T-helper 22 cell (primary cell): ENCODE measurements around the gene UBTD2.

Experiments
- DNase-seq: peaks from one replicate; pipeline ENCODE4 v3.0.0-alpha.2; 2020; ENCODE audit warnings: low read depth

The UBTD2 gene

DNA sequence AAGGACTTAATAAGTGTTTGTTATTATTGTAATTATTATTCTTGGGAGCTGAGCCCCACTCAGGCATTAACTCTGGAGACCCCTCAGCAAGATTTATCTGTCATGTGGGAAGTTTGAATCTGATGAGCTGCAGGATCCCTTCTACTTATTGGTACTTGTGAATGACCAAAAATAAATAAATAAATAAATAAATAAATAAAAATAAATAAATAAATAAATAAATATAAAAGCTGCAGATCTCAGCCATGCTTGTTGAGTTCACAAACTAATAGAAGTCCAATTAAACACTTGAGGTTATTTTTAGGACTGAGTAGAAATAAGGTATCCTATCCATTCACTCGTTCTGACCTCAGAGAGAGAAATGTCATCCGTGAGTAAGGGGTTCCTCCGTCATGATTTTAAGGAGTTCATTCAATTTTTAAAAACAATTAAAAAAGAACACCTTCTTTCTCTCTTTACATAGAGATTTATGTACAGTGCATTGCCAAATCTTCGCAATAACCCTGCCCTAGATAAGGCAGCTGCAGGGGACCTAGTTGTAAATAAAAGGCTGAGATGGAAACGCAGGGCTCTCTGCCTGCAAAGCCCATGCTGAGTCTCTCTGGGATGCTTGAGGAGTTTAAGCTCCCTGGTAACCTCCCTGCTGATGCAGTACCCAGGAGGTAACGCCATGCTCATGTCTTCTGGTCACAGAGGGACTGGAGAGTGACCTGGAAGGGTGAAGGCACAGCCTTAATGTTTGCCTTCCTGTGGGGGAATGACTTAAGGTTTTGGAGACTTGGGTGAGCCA lies 88.4 kb downstream of the UBTD2 start:
- no peak for DNase-seq

DNA sequence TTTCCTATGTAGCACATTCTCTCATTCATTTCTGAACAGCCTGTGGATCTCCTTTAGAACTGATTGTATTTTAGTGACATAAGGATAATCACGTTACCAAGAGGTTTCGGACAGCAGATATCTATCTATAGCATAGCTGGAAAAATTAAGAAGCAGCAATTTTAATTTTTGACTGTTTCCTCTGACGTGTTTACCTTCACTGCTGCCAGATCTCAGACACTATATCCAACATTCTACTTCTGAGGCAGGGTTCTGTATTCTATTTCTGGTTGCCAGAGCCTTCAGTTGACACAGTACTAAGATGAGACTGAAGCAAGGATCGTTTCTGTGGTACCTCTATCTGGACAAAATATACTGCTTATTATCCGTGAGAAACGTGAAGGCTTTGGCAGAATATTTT lies 89.7 kb downstream of the UBTD2 start, which contains the start of gene EFCAB9:
TSS of gene EFCAB9 (plus strand) at position 301 of the 400 bp plus-strand sequence. CDS start at position 302, 1 bp downstream.
- DNase-seq = no peak

DNA sequence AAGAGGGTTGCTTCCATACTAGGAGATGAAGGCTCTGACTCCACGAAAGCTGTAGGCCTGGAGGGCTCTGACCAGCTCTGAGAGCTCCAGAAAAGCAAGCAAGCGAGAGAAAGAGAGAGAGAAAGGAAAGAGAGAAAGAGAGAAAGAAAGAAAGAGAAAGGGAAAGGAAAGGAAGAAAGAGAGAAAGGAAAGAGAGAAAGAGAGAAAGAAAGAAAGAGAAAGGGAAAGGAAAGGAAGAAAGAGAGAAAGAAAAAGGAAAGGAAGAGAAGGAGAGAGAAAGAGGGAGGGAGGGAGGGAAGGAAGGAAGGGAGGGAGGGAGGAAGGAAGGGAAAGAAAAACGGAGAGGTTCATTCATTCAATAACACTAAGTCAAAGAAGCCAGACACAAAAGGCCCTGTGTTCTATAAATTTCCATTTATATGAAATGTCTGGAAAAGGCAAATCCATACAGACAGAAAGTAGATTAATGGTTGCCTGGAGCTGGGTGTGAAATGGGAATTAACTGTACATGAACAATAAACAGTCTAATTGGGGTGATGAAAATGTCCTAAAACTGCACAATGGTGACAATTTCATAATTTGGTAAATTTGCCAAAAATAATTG lies 93.8 kb downstream of the UBTD2 start:
- no peak for DNase-seq

- no peak for DNase-seq
Observed at GRCh38 chr5:172188893-172189692, 94.5 kb downstream of the UBTD2 start.

DNA sequence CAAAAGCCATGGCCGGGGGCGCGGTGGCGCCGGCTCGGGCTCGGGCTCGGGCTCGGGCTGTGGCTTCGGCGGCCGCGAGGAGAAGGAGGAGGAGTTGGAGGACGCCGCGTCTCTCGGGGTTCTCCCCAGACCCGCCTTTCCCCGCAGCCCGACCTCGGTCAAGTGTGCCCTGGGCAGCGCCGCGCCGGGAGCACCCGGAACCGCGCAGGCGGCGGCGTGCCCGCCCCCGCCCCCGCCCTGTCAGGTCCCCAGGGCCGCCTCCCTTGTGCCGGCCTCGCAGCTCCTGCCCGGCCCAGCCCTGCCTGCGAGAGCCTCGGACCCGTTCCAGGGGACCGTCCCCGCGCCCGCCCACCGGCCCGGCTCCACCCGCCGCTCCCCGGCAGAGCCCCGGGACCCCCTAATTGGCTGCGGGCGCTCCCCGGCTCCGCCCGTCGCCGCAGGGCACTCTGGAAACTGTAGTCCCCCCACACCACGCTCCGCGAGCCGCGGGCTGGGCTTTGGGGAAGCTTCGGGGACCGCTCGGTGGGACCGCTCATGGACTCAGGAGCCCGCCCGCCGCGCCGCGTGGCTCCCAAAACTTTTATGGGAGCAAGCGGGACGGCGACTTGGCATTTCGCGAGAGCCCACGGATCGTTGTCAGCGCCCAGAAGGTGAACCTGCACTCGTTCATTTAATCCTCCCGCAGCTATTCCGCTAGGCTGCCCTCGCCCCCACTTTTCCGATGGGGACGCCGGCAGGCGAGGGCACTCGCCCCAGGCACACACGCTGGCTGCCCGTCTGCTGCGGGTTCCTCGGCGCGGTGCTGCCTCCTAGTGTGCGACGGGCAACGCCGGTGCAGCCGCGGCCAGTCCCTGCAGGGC lies 95.3 kb downstream of the UBTD2 start, which contains the start of gene STK10:
TSS of gene STK10 (minus strand) at position 192 of the 860 bp plus-strand sequence. CDS start at position 10, 182 bp downstream.
- DNase-seq = peak; percentile 81

DNA sequence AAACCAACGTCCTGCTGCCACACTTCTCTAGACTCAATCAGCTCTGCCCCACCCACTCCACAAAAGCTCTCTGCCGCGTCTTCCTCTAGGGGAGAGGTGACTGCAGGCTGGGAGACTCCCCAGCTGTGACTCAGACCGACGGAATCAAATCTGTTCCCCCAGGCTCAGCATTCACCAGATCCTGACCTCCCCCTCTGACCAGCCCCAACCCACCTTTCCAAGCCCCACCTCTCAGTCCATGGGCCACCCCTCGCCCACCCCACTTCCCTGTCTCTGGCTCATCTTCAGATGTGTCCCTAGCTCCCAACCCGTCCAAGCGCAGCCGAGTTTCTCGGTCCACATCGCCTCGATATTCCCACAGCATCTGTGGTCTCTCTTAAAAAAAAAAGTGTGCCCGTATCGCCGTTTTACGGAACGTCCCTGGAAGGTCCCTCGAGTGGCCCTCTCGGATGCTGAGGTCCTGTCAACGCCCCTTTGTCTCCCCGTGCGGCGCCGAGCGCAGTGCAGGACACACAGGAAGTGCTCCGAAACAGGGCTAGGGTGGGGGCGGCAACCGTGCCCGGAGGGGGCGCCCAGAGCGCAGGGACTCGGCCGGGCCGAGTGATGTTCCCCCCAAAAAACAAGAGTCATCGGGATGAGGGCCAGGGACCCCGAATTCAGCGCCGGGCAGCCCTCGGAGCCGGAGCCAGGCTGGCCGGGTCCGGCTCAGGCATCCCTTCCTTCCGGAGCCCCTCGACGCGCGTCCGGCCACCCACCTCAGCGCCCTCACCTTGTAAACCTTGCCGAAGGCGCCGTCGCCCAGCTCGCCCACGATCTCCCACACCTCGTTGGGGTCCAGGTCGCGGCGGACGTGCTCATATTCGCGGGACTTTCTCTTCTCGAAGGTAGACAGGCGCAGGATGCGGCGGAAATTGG lies 96.2 kb downstream of the UBTD2 start:
- peak; percentile 75 for DNase-seq

DNA sequence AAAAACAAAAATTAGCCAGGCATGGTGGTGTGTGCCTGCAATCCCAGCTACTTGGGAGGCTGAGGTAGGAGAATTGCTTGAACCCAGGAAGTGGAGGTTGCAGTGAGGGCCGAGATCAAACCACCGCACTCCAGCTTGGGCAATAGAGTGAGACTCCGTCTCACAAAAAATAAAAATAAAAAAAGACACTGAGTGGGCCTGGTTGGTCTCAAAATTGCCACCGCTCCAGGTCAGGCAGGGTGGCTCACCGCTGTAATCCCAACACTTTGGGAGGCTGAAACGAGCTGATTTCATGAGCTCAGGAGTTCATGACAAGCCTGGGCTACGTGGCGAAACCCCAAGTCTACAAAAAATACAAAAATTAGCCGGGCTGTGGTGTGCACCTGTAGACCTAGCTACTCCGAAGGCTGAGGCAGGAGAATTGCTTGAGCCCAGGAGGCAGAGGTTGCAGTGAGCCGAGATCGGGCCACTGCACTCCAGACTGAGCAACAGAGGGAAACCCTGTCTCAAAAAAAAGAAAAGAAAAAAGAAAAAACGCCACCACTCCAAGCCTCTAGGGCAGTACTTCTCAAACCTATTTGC lies 97.4 kb downstream of the UBTD2 start:
- DNase-seq = no peak

GRCh38 chr5:172185096-172185461 lies 98.5 kb downstream of the UBTD2 start:
- DNase-seq = no peak

- DNase-seq = no peak
Observed at GRCh38 chr5:172183881-172184280, 99.7 kb downstream of the UBTD2 start.

DNA sequence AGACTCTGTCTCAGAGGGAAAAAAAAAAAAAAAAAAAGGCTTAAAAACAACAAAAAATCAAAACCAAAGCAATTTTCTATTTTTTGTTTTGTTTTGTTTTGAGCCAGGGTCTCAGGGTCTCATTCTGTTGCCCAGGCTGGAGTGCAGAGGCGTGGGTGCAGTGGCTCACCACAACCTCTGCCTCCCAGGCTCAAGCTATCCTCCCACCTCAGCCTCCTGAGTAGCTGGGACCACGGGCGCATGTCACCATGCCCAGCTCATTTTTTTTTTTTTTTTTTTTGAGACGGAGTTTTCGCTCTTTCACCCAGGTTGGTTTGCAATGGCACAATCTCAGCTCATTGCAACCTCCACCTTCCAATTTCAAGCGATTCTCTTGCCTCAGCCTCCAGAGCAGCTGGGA lies 101.3 kb downstream of the UBTD2 start:
- no peak for DNase-seq

DNA sequence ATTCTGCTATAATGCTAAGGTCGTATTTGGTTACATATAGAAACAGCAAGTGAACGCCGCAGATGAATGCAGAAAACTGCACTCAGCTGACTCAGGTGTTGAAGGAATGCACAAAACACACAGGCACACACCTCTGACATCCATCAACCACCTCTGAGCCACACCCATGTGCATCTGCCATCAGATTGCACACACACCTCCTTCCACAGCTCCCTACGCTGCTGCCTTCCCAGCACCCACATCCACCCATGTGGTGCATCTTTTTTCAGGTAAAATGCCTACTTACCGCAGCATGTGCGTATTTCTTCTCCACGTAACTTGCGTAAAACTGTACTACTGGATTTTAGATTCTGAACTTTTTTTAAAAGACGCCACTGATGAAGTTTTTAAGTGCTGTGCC lies 102.6 kb downstream of the UBTD2 start:
- peak; percentile 51 for DNase-seq

- peak; percentile 52 for DNase-seq
Observed at GRCh38 chr5:172178991-172179989, 104.3 kb downstream of the UBTD2 start.

- DNase-seq = peak; percentile 57
Observed at GRCh38 chr5:172178301-172178987, 105.1 kb downstream of the UBTD2 start.

- DNase-seq = no peak
Observed at GRCh38 chr5:172177176-172177575, 106.4 kb downstream of the UBTD2 start.

- peak; percentile 92 for DNase-seq
Observed at GRCh38 chr5:172175263-172175719, 108.3 kb downstream of the UBTD2 start.

GRCh38 chr5:172173564-172174153 lies 109.9 kb downstream of the UBTD2 start:
- DNase-seq = peak; percentile 70

DNA sequence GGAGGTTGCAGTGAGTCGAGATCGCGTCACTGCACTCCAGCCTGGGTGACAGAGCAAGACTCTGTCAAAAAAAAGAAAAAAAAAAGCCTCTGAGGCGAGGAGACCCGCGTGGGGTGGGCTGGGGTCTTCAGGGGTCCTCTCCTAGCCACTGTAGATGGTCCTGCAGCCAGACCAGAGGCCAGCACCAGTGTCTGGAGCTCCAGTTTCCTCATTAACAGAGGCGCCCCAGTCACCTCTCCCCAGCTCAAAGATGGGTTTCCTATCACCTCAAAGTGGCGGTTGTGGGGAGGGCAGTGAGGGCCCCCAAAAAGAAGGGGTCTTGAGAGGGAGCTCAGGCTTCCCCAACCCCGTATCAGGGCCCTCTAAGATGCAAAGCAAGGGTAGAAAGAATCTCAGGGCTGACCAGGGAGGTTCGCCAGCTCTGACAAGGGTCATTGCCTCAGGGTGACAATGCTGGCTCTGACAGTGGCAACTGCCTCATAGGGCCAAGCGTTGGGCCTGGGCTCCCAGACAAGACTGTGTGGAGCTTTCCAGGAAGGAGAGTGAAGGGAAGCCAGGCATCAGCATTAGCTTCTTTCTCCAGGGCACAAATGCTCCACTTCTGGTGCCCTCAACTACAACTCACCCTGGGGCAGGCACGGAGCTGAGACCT lies 110.5 kb downstream of the UBTD2 start:
- no peak for DNase-seq
